GM19193 (cell line): ENCODE measurements around the gene THSD7B.

Experiments used
- POLR2A ChIP-seq: IDR thresholded peaks from 4 replicates; pipeline ENCODE4 v1.6.1; 2011; ENCODE audit not compliant: insufficient read depth, insufficient read length; ENCODE audit errors: extremely low read depth

Gene THSD7B

DNA sequence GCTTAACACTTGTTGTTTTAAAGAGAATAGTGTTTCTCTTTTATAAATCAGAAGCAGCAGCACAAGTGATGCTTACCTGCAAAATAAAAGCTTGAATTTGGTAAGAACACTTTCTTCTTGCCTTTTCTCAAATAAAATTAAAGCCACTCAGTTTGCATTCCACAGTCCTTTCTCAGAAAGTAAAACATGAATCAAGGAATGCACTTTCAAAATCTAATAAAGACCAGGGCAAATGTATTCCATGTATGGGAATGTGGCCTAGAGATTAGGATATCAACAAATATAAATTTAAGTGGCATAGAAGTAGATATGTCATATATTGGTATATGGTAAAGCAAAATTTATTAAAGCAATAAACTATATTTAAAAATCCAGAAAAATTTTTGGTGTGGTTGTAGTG, 352.8 kb downstream of the THSD7B start:
- TF ChIP-seq POLR2A: no peak

DNA sequence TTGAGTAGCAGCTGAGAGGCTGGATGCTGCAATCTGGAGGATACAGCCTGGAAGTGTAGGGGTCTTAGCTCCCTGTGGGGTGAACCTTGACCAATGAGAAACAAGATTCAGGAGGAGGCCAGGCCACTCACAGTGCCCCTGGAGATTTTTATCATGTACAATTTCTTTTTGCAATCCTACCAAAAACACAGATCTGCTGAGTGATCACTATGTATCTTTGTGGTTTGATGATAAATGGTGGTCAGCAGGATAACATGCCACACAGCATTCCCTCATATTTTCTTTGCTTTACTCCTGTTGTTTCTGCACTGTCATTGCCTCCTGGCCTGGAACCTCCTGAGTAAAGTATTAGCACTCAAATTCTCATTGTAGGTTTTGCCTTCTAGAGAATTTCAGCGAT, 357.9 kb downstream of the THSD7B start:
- TF ChIP-seq POLR2A: no peak

DNA sequence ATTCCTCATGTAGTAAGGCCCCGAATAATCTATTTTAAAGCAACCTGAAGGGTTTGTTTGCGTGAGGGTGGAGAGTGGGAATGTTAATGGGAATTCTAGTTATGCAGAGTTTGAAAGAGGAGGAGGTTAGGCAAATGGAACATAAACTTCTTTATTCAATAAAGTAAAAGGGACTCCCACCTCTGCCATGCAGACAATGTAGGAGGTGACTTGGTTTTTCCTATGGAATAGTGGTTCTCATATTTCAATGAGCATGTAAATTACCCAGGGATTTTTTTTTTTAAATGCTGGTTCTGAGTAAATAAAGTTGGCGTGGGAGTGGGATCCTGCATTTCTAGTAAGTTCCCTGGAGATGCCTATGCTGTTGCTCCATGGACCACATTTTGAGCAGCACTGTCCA, 367.9 kb downstream of the THSD7B start:
- TF ChIP-seq POLR2A: no peak

DNA sequence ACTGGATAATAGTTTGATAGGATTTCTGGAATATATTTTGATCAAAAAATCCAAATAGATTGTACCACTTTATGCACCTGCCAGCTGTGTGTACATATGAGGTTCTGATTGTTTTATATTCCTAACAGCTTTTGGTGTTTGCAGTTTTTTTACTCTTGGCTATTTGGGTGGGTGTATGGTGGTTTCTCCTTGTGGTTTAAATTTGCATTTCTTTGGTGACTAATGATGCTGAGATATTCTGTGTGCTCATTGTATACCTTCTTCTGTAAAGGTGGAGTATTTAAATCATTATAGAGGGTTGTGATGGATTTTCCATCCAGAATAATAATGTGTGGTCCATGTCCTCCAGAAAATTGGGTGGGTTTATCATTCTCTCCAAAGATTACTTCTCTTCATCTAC, 372.9 kb downstream of the THSD7B start:
- no peak for TF ChIP-seq POLR2A

DNA sequence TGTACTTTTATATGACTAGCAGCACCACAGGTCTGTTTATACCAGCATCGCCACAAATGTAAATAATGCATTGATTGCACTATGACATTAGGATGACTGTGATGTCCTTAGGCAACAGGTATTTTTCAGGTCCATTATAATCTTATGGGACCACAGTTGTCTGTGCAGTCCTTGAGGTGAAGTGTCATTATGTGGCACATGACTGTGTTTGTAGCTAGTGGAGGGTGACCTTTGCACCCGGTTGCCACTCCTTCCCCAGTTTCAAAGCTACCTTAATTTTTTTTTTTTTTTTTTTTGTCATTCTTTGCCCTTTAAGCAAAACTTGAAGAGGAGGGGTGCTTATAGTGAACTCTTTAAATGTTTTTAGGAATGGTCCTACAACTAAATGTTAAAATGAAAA, 386.4 kb downstream of the THSD7B start:
- TF ChIP-seq POLR2A: no peak

DNA sequence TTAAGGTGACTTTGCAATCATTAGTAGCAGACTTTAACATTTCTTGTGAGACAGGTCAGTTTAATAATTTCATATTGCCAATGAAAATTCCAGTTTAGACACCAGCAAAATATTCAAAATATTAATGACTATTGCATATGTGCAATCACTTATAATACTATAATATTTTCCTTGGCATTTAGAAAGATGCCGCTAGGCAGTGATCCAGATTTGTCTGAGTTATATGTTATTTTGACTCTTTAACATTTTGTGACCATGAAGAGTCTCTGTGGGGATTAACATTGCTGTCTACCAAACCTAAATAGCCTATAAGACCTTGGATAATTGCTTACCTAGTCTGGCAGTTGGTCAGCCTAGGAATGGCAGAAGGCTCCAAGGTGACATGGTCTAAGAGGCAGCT, 389.6 kb downstream of the THSD7B start:
- TF ChIP-seq POLR2A: no peak

DNA sequence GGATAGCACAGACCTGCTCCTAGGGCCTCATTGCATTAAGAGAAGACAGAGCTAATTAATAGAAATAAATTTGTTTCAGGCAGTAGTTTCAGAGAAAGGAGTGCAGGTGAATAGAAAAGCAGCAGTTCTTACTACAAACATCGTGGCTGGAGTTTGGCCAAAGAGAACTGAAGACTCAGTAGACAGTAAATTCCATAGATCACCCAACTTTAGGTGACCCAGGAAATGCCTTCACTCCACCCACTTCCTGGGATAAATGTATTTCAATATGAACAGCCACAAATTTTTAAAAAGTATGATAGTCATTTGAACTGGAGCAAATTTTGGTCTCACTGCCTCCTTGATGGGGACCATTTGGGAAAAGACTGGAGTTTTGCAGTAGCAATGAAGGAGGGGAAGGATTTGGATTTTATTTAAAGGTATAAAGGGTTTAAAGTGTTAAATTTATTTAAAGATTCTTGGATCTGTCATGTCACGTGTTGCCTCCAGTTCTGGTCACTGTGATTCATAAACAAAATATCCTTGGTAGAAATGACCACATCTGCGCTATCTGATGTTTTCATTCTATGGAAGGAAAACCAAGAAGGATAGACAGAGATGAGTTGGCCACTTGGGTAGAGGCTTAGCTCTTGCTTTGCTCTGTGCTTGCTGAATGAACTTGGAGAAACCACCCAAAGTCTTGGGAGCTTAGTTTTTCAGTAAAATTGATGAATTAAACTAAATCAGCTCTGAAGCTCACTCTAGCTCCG, 390.2 kb downstream of the THSD7B start:
- no peak for TF ChIP-seq POLR2A

DNA sequence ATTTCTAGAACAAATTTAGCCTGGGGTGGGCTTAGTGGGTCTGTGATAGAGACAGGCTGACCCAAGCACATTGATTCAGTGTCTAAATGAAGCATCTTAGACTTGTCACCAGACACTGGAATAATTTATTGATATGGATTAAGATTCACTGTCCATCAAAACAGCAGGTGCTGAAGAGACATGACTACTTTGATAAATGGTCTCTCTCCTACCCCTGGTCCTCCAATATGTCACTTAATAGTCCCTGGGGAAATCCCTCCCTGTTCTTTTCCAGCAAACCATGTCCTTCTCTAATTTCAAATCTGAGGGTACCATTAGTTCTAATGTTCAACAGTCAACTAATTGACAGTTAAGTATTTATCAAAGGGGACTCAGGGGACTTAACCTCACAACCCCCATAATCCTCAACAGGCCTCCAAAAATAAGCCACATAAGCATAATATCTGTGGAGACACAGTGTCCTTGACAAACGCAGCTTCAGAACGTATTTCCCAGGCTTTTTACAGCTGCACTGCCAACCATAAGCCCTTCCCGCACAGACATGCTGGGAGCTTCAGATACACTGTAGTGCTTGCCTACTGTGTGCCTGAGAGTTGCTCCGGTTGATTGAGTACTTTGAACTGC, 391.0 kb downstream of the THSD7B start:
- no peak for TF ChIP-seq POLR2A

DNA sequence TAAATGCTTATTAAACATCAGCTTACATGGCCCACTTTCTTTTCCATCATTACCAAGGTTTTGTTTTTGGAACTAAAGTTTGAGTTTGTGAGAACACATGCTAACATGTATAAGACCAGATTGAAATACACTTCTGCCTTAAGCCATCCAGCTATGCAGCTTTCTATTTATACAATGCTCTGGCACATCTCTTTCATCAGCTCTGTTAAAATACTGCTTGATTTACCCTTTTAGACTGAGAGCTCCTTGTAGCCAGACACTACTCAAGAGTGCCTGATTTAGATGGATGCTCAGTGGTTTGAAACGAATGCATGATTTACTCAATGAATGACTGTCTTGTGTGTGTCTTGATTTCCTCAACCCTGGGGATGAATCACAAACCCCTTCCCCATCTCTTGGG, 392.5 kb downstream of the THSD7B start:
- no peak for TF ChIP-seq POLR2A

DNA sequence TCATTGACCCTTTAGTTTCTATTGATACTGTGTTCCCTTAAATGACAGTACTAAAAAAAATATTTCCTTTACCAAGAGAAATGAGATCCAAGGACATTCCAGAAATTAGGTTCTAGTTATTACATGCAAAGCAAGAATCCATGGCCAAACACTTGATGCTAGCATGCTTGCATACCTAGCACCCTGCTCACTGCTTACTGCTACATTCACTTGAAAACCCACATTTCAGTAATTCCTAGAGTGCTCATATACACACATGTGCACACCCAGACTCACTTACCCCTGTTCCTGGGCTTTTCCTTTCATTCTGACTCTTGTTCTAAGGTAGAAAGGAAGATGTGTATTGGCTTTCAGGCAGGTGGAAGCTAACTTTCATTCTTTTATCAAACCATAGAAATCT, 395.9 kb downstream of the THSD7B start:
- no peak for TF ChIP-seq POLR2A

DNA sequence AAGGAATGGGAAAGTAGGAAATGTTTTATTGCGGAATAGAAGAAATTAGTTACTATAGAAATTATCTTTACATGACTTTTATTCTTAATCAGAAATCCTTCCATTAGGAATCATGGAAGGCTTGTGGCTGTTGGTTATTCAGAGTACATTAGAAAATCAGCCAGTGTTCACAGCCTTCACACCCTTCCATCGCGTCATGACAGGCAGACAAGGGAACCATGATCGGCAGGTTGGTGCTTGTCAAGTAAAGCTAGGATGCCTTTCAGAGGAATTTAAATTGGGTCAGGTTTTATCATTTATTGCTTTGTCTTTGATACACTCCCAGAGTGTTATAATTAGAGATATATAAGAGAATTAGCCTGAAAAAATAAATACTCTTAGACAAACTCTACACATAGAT, 400.6 kb downstream of the THSD7B start:
- TF ChIP-seq POLR2A: no peak

DNA sequence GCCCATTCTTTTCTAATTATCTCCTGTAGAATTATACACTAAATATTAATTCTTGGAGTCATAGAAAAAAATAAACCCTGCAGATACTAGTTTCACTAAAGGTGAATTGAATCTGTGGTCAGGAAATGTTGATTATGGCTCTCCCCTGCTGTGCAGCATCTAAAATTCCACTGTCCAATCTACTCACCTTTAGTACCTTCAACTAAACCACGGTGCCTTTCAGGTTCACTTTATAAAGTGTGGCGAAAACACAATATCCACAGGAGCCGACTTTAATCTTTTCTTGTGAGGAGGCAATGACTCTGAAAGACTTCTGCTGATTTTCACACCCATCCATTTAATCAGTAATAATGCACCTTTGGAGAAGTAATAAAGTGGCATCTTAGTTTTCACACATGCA, 402.3 kb downstream of the THSD7B start:
- no peak for TF ChIP-seq POLR2A

DNA sequence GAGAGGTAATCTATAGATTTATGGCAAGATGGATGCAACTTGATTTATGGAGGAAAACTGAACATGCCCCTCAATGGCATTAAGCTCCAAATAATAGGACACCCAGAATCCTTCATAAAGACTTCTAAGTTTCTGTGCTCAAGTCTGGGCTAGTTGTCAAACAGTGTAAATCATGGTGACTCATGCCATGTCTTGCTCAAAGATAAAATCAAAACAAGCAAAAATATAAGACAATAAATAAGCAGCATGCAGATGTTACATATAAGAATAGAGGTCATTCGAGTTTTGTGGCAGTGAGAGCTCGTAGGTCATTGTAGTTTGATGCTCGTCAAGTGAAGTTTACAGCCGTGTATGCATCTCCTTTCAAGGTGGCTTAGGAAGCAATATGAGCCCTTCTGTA, 403.2 kb downstream of the THSD7B start:
- TF ChIP-seq POLR2A: no peak

DNA sequence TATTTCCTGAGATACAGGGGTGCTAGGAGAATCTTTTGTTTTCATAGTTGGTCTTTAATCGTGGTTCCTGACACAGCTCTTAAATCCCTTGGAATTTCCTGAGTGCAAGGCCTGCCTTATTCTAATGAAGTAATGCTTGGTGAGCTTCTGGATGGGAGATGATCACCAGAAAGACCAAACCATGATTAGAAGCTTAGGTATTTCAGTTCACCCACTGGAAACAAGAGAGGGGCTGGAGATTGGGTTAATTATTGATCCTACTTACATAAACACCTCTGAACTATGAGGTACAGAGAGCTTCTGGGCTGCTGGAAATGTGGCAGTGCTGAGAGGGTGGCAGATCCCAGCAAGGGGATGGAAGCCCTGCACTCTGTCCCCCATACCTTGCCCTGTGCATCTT, 406.8 kb downstream of the THSD7B start:
- TF ChIP-seq POLR2A: no peak

DNA sequence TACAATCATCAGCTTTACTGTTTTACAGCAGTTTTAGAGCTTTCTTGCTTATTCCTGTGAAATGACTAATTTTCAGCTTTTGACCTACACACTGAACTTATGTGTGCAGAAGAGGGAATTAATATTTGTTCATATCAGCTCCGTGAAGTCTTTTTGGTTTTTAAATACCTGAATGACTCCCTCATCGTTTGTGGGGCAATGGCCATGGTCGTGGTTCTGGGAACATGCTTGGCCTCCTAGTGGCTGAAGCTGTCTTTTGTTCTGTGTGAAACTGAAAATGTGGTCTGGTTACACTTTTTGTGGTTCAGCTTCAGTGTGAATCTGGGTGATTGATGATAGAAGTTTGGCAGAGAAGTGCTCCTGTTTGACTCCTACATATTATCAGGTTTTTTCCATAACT, 408.1 kb downstream of the THSD7B start:
- no peak for TF ChIP-seq POLR2A

DNA sequence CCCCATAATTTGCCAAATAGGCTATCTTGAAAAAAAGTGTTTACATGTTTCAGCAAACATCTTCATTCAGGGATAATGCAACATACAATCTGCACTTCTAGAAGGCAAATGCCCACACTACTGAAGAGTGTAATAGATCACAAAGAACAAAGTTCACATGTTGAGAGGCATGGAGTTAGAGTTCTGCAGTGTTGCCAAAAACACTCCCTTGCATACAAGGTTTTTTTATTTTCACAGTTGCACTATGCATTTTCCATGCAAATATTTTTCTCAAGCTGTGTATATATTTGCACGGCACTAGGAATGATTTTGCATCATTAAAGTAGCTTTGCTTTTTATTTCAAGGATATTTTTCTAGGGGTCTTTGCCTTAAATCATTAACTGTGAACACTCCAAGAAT, 409.9 kb downstream of the THSD7B start:
- no peak for TF ChIP-seq POLR2A

DNA sequence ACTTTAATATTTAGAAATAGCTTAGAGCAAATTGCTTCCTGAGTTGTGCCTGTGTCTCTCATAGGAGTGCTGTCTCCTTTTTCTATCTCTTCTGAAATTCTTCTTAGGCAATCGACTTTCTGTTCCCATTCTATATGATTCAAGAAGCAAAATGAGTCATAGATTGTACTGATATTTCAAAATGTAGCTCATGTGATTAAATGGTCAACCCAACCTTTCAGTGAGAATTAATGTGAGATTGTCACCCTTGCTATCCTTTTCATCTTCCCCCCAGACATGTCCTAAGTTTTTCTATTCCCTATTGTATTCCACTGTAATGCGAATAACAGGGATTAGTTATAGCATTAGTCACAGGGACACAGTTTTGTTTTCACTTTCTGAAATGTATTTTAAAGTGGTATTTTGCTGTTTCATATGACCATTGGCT, 413.6 kb downstream of the THSD7B start:
- TF ChIP-seq POLR2A: no peak

DNA sequence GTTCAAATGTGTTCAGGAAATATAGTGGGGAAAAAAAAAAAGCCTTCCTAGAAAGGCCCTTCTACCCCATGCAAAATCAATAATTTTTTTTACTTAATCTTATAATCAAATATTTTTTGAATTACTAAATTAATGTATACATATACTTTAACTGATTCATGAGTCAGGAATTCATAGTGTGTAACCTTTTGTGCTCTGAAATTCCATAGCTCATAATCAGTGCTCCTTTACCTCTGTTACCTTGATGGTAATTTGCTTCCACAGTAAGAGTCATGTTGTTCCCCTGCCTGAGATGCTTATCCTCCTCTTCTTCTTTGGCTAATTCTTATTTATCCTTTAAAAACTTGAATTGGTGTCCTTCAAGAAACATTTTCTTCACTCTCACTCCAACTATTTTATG, 414.2 kb downstream of the THSD7B start:
- TF ChIP-seq POLR2A: no peak

DNA sequence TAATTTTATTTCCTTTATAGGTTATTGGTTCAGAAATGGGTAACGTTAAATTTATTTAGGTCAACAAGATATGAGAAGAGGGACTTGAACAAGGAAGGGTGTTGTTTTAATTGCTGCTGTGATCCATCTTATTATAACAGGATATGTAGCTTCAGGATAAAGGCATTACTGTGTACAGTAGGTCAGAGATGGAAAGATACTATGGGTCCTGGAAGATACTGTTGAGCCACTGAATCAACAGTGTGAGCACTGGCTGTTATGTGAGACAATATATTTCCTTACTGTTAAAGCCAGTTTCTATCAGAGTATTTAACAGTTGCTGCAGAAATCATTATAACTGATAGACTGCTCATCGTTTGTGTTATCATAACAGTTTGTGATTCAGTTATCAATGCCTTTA, 414.7 kb downstream of the THSD7B start:
- TF ChIP-seq POLR2A: no peak
